NCI-H345 treated with DMSO at 0.1 percent for 48 hours (cell line): ENCODE results near the gene ADAM11.

Experiments used
- DNase-seq: peaks from one replicate; lab custom pipeline; 2025; ENCODE audit not compliant: unreplicated experiment; lab: John Stamatoyannopoulos, UW

Gene ADAM11

GRCh38 chr17:44829523-44830358 lies 71.0 kb downstream of the ADAM11 start, which contains the start of gene GJC1:
TSS of gene GJC1 (minus strand) at chr17:44830287. CDS start at chr17:44805817, 24,470 bp downstream.
- DNase-seq = no peak

GRCh38 chr17:44830359-44831288 lies 71.8 kb downstream of the ADAM11 start:
- no peak for DNase-seq

DNA sequence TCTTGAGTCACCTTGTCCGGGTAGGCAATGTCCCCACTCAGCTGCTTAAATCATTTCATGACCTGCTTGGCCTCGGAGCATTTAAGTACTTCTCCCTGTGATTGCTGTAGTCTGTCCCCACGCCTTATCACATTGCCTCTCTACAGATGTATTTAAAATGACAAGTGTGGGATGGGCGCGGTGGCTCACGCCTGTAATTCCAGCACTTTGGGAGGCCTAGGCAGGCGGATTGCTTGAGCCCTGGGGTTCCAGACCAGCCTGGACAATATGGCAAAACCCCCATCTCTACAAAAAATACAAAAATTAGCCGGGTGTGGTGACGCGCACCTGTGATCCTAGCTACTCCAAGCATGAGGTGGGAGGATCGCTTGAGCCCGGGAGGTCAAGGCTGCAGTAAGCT lies 72.6 kb downstream of the ADAM11 start:
- DNase-seq = no peak
